Glutamatergic neuron (in vitro differentiated cells): ENCODE measurements around the gene NFIA. TPM values are rescaled to one million over a fixed set of nuclear protein-coding genes. Genes with fewer than 3 reads are reported as not detected.

Experiments used
- DNase-seq: peaks from one replicate; pipeline ENCODE4 v3.0.0; 2022
- H3K27ac Mint-ChIP-seq: one replicate; pipeline ENCODE4 v1.8.0; 2020; ENCODE audit warnings: mild to moderate bottlenecking, mixed read lengths, inconsistent platforms; ENCODE audit not compliant: unreplicated experiment
- H3K27me3 Mint-ChIP-seq: one replicate; pipeline ENCODE4 v1.8.0; 2020; ENCODE audit warnings: mild to moderate bottlenecking, moderate library complexity, mixed read lengths, inconsistent platforms; ENCODE audit not compliant: unreplicated experiment
- H3K36me3 Mint-ChIP-seq: one replicate; pipeline ENCODE4 v1.8.0; 2020; ENCODE audit warnings: mild to moderate bottlenecking, mixed read lengths, inconsistent platforms; ENCODE audit not compliant: unreplicated experiment
- H3K4me1 Mint-ChIP-seq: one replicate; pipeline ENCODE4 v1.8.0; 2020; ENCODE audit warnings: mild to moderate bottlenecking, low read depth, mixed read lengths, inconsistent platforms; ENCODE audit not compliant: unreplicated experiment
- H3K4me3 Mint-ChIP-seq: one replicate; pipeline ENCODE4 v1.8.0; 2020; ENCODE audit warnings: mild to moderate bottlenecking, mixed read lengths, inconsistent platforms; ENCODE audit not compliant: unreplicated experiment
- H3K9me3 Mint-ChIP-seq: one replicate; pipeline ENCODE4 v1.8.0; 2020; ENCODE audit warnings: mild to moderate bottlenecking, moderate library complexity, mixed read lengths, inconsistent platforms; ENCODE audit not compliant: unreplicated experiment
- total RNA-seq: library from RNA; stranded (reverse); fragmentation: NEBNext Ultra II Directional; extraction: Animal tissue kit (Norgen Biotek cat#: 25700); gene quantifications from one replicate; pipeline ENCODE4 v1.2.1, GENCODE V29; 2021; ENCODE audit not compliant: unreplicated experiment
- TF ChIP-seq, protein P1 (sequence below): fragments of 200-600 bp; sonication (generic); IDR thresholded peaks from one replicate; pipeline ENCODE4 v1.5.0; 2021; ENCODE audit not compliant: partially characterized antibody, unreplicated experiment

Gene NFIA
- total RNA-seq, 1 donor from 2014 or later = 16.4 TPM

DNA sequence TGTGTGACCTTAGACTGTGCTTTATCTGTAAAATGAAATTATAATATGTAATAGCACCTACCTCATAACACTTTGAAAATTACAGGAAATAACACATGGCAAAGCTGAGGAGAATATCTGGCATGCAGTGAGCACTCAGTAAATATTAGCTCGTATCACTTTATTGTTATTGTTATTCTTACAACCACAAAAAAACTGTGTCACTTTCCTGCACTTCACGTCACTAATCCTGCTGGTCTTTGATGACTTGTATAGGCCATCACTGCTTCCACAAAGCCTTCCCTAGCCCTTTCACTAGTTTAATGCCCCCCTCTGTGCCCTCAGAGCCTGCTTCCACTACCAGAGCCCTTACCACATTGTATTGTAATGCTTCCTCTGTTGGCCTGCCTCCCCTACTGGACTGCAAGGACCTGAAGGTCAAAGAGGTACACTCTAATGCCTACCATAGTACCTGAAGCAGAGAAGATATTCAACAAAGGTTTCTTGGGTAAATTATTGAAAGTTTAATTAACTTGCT, 231.6 kb downstream of the NFIA start:
- DNase-seq = no peak
- Mint-ChIP-seq H3K27me3 (no peaks in the 10 kb centered on the region), H3K4me3 (no peak overlapping the region), H3K9me3 (peaks cover 7% of the 10 kb centered on the region), H3K36me3 (no peaks in the 10 kb centered on the region), H3K4me1 (peaks cover 23% of the 10 kb centered on the region), H3K27ac (peak overlapping the region; percentile 2)
- TF ChIP-seq, protein P1, sequence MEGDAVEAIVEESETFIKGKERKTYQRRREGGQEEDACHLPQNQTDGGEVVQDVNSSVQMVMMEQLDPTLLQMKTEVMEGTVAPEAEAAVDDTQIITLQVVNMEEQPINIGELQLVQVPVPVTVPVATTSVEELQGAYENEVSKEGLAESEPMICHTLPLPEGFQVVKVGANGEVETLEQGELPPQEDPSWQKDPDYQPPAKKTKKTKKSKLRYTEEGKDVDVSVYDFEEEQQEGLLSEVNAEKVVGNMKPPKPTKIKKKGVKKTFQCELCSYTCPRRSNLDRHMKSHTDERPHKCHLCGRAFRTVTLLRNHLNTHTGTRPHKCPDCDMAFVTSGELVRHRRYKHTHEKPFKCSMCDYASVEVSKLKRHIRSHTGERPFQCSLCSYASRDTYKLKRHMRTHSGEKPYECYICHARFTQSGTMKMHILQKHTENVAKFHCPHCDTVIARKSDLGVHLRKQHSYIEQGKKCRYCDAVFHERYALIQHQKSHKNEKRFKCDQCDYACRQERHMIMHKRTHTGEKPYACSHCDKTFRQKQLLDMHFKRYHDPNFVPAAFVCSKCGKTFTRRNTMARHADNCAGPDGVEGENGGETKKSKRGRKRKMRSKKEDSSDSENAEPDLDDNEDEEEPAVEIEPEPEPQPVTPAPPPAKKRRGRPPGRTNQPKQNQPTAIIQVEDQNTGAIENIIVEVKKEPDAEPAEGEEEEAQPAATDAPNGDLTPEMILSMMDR = no peak

DNA sequence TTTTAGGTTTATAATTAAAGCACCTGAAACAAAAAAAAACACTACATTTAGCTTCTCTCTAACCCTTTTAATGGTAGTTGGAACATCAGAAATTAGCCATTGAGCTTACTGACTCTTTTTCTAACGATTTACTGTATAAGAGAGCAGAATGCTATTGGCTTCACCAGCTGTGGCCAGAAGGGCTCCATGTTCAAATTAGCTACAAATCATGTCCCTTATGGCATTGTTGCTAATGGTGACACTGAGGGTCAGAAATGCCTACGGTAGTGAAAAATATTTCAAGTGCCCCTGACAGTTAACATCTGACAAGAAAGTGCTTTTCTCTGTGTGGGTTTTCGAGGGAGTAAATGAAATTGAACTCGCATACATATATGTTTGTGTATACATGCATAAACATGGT, 232.7 kb downstream of the NFIA start:
- peak; percentile 30 for DNase-seq
- peak overlapping the region; percentile 65 for H3K27ac Mint-ChIP-seq
- H3K36me3 Mint-ChIP-seq = no peaks in the 10 kb centered on the region
- H3K4me3 Mint-ChIP-seq = peak overlapping the region; percentile 30
- H3K27me3 Mint-ChIP-seq = no peaks in the 10 kb centered on the region
- H3K4me1 Mint-ChIP-seq = peaks cover 31% of the 10 kb centered on the region
- TF ChIP-seq, protein P1 = no peak
- H3K9me3 Mint-ChIP-seq = peaks cover 11% of the 10 kb centered on the region

DNA sequence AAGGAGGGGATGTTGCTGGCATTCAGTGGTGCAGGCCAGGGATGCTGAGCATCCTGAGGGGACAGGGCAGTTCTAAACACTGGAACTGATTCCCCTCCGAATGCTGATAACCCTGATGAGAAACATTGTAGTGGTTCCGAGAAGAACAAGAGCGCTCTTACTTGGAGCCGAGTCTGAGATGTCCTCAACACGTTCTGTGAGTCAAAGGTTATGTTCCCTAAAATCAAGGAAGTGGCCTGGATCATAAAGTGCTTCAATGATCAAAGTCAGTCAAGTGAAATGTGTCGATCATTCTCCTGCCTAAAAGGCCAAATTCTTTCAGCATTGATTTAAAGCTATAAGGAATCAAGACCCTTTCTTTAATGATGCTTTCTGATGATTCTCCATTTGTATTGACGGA, 234.1 kb downstream of the NFIA start:
- H3K4me3 Mint-ChIP-seq = no peak overlapping the region
- no peak for DNase-seq
- no peaks in the 10 kb centered on the region for H3K27me3 Mint-ChIP-seq
- no peak overlapping the region for H3K27ac Mint-ChIP-seq
- peaks cover 38% of the 10 kb centered on the region for H3K4me1 Mint-ChIP-seq
- H3K36me3 Mint-ChIP-seq = no peaks in the 10 kb centered on the region
- TF ChIP-seq, protein P1 = no peak
- peaks cover 12% of the 10 kb centered on the region for H3K9me3 Mint-ChIP-seq

DNA sequence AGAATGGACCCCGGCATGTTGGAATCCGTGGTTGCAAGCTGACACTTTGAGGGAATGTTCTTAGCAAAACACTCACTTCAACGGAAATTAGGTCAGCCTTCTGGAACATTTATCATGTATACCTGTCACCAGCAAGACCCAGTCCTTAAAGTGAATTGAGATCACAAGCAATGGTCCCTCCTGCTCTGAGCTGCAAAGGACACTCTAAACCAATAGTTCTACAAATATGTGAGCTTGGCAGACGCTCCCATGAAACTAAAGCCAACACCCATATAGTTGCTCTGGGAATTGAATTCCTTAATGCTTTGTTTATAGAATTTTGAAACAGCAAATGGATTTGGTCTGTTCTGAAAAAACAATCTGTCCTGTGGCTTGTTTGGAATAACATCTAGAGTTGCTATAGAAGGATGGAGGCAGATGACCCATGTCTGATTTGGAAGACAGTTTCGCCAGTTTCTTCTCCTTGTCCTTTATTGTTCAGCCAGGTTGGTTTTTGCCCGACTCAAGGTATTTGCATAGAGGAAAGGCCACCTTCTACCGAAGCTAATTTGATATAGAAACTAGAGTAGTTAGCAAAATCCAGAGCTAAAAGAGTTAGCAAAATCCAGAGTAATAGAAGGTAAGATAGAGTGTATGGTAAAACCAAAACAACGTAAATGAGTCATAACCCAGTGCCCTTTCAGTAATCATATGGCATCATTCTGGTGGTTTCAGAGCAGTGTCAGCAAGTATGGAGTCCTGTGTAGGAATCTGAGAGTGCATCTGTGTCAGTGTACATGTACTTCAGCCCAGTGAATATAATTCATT, 236.2 kb downstream of the NFIA start:
- TF ChIP-seq, protein P1 = no peak
- Mint-ChIP-seq H3K4me1 (peaks cover 39% of the 10 kb centered on the region), H3K36me3 (no peaks in the 10 kb centered on the region), H3K27ac (no peak overlapping the region), H3K4me3 (no peak overlapping the region), H3K27me3 (no peaks in the 10 kb centered on the region), H3K9me3 (peaks cover 8% of the 10 kb centered on the region)
- no peak for DNase-seq

DNA sequence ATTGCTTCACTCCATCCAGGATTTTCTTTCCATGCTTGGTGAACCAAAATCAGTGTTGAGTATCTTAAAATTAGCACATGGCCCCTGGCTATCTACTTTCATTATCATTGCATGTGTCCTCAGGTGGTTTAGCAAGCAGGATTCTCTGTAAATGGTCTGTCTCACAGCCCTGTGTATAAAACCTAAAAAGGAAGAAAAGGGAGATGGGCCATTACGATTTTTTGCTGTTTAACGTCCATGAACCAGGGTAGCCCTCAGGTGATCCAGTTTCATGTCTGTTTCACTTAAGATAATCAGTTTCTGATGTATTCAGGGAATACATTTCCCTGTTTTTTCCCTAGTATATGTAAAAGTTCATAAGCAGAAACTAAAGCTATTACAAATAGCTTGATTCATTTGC, 238.2 kb downstream of the NFIA start:
- TF ChIP-seq, protein P1 = no peak
- no peak for DNase-seq
- Mint-ChIP-seq H3K27ac (no peak overlapping the region), H3K36me3 (no peaks in the 10 kb centered on the region), H3K4me3 (no peak overlapping the region), H3K27me3 (no peaks in the 10 kb centered on the region), H3K4me1 (peaks cover 36% of the 10 kb centered on the region), H3K9me3 (peaks cover 5% of the 10 kb centered on the region)
